GM18868 (cell line): ENCODE results near the gene RNF148.
"Not testable (repeated sequence)": the region's sequence is repeated elsewhere in the genome, so short reads cannot be mapped to it uniquely, and the experiment has no call there.

Experiments used
- ATAC-seq: cut with Tn5 transposase; IDR thresholded peaks from one replicate; pipeline ENCODE4 v1.9.1; 2021; ENCODE audit warnings: mild to moderate bottlenecking, moderate library complexity; ENCODE audit not compliant: unreplicated experiment

Gene RNF148

GRCh38 chr7:122691569-122692235, 11.0 kb downstream of the RNF148 start:
- ATAC-seq = no peak

DNA sequence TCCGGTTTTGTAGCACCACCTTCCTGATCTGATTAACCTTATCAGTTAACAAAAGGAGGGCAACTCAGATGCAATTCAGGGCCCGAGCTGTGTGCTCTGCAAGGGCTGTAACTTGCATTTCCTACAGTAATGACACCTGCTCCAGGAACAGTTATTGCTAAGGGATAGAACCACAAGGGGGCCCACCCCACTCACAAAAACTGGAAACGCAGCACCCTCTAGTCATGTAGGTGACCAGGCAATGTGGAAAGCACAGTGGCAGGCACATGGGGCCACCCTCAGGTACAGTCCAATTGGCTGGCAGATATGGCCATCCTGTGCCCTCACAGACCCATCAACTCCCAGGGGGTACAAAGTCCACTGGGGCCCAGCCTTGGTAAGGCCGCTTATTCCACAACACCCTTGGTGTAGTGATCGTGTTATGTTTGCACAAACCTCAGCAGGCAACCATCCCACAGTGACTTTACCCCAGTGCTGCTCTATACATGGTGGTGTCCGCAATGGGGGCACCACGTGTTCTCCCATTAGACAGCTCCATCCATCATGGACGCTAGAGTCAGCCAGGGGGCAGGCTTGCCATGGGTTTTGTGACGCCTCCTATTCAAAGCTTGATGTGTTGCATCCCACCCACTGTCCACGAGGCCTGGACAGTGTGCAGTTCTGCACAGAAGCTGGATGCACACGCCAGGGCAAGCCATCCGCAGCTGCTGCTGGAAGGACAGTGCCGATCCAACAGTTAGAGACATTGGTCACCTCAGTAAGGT, 13.2 kb downstream of the RNF148 start:
- ATAC-seq = no peak

DNA sequence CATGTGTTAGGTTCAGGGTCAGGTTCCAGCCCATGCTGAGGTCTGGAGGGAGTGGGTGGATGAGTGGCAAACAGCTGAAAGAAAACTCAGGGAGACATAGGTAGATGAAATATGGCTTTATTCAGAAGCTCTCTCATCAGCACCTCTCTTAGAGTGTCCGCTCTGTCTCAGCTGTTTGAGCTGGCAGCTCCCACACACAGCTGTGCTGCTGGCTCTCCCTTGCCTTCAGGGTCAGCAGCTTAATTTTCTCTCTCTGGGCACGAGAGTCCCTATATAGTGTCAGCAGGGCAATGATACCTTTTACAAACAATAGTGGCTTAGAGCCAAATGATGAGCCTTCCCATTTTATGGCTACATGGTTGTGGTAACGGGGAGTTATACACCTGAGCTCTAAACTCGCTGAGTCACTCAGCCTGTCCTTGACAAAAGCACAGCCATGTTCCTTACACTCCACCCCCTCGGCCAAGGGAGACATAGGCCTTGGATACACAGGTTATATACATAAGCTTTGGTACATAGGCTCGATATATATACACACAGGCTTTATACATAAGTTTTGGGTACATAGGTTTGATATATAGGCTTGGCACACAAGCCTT, 14.2 kb downstream of the RNF148 start:
- no peak for ATAC-seq

GRCh38 chr7:122686360-122686878, 16.3 kb downstream of the RNF148 start:
- ATAC-seq = no peak

GRCh38 chr7:122684504-122684903, 18.2 kb downstream of the RNF148 start:
- ATAC-seq = no peak

- no peak for ATAC-seq
These were observed 19.7 kb downstream of the RNF148 start for GRCh38 chr7:122682815-122683550.

- ATAC-seq = not testable (repeated sequence)
These were observed 21.5 kb downstream of the RNF148 start for GRCh38 chr7:122681186-122681585.

- ATAC-seq = no peak
These were observed 22.9 kb downstream of the RNF148 start for GRCh38 chr7:122679813-122680212.

GRCh38 chr7:122679269-122679709, 23.4 kb downstream of the RNF148 start:
- ATAC-seq = not testable (repeated sequence)

DNA sequence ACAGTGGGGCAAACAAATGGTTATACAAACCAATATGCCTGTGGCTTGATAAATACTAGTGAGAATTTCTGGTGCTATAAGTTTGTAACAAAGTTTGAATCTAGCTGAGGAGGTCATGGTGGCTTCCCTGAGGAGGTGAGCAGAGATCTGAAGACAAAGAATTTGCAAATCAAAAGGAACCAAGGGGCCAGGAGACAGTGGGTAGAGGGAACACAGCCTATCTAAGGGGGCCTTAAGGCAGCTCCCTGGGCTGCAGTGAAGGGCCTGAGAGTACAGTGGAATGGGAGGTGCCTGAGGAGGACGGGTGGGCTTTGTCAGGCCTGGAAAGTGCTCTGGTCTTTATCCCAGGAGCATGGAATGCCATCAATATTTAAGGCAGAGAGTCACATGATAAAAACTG, 25.6 kb downstream of the RNF148 start:
- no peak for ATAC-seq

DNA sequence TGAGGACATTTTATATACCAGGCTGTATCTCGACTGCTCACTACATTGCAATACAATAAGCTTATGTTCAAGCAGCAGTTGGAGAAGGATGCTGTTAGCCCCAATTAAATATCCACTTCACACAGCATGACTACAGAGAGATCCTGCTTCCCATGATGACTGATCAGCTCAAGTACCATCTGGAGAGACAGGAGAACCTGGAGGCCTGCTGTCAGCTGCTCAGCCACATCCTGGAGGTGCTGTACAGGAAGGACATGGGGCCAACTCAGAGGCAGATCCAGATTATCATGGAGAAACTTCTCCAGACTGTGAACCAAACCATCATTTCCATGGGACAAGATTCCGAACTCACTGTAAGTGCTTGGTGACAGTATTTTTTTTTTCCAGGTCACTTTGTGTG, 26.3 kb downstream of the RNF148 start:
- ATAC-seq = no peak

GRCh38 chr7:122675621-122676020, 27.1 kb downstream of the RNF148 start:
- no peak for ATAC-seq

- no peak for ATAC-seq
These were observed 27.7 kb downstream of the RNF148 start for GRCh38 chr7:122675011-122675410.

- no peak for ATAC-seq
These were observed 28.2 kb downstream of the RNF148 start for GRCh38 chr7:122674502-122674901.

DNA sequence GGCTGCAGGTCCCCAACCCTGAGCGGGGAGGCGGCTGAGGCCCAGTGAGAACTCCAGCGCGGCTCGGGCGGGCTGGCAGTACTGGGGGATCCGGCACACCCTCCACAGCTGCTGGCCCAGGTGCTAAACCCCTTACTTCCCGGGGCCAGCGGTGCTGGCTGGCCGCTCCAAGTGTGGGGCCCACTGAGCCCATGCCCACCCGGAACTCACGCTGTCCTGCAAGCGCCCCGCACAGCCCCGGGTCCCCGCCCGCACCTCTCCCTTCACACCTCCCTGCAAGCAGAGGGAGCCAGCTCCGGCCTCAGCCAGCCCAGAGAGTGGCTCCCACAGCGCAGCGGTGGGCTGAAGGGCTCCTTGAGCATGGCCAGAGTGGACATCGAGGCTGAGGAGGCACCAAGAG, 28.8 kb downstream of the RNF148 start:
- ATAC-seq = no peak

DNA sequence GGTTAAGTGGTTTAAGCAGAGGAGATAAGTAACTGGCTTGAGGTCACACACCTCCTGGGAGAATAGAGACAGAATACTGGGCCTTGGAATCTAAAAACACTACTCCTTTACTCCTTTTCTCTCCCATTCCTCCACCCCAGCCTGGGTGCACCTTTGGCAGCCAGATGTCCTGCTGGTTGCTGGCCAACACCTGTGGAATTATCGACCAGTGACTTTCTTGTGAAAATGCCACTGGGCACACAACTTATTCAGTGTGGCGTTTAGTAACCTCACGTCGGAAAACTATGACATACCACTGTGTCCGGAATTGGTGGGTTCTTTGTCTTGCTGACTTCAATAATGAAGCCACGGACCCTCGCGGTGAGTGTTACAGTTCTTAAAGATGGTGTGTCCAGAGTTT, 30.2 kb downstream of the RNF148 start:
- ATAC-seq = no peak

DNA sequence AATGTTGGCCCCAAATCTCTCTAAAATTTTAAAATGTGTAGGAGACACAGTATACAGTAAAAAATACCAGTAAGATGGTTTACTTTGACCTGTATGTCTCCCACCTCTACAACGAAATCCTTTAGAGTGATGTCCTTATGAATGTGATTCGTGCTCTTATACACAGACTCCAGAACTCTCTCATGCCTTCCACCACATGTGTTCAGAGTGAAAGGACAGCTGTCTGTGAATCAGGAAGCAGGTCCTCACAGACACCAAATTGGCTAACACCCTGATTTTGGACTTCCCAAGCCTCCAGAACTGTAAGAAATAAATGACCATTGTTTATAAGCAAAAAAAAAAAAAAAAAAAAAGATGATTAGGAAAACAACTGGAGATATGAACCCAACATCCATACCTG, 39.0 kb downstream of the RNF148 start:
- no peak for ATAC-seq

GRCh38 chr7:122658856-122659255, 43.9 kb downstream of the RNF148 start:
- ATAC-seq = no peak

DNA sequence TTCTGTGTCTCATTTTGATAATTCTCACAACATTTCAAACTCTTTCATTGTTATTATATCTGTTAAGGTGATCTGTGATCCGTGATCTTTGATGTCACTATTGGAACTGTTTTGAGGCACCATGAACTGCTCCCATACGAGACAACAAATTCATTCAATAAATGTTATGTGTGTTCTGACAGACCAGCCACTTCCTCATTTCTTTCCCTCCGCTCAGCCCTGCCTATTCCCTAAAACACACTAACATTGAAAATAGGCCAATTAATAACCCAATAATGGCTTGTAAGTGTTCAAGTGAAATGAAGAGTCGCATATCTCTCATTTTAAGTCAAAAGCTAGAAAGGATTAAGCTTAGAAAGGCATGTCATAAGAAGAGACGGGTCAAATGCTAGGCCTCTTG, 49.0 kb downstream of the RNF148 start:
- no peak for ATAC-seq

- ATAC-seq = no peak
These were observed 49.8 kb downstream of the RNF148 start for GRCh38 chr7:122652876-122653275.
